A673 (cell line): ENCODE measurements around the gene PJA2. TPM values are rescaled to one million over a fixed set of nuclear protein-coding genes. Genes with fewer than 3 reads are reported as not detected.

Source experiments
- BruUV-seq: library from RNA; stranded (reverse); fragments of 400-500 nt; replicated peaks from 2 replicates; lab custom pipeline; 2021; lab: Mats Ljungman, UMichigan
- CTCF ChIA-PET: fragments of 300-600 bp; sonication (Branson Sonifier 250); formaldehyde crosslinking; loops from one replicate; lab custom pipeline; 2022; ENCODE audit warnings: antibody characterized with exemption; lab: Charles Lee
- POLR2A ChIA-PET: fragments of 300-600 bp; sonication (Branson Sonifier 250); formaldehyde crosslinking; loops from one replicate; lab custom pipeline; 2022; ENCODE audit warnings: antibody characterized with exemption; ENCODE audit not compliant: low non-redundant PET; lab: Charles Lee
- DNase-seq: peaks from one replicate; pipeline ENCODE4 v3.0.0-alpha.2; 2015; ENCODE audit warnings: low spot score
- H3K27ac ChIP-seq: fragments of 200-600 bp; sonication (generic); 2 replicates; pipeline ENCODE4 v1.5.1; 2016; ENCODE audit warnings: mixed run types, low read depth, mild to moderate bottlenecking, mixed read lengths, antibody characterized with exemption, low read length; ENCODE audit not compliant: poor library complexity, severe bottlenecking
- H3K27me3 ChIP-seq: fragments of 200-600 bp; sonication (generic); replicated peaks from 2 replicates; pipeline ENCODE4 v1.6.1; 2017; ENCODE audit warnings: mixed run types, low read depth, mild to moderate bottlenecking, mixed read lengths, antibody characterized with exemption, low read length; ENCODE audit not compliant: insufficient read depth, poor library complexity
- H3K36me3 ChIP-seq: fragments of 200-600 bp; sonication (generic); 2 replicates; pipeline ENCODE4 v1.6.1; 2016; ENCODE audit warnings: mixed run types, mild to moderate bottlenecking, mixed read lengths, antibody characterized with exemption, low read length; ENCODE audit not compliant: insufficient read depth, poor library complexity, severe bottlenecking
- H3K4me1 ChIP-seq: fragments of 200-600 bp; sonication (generic); 2 replicates; pipeline ENCODE4 v1.6.1; 2017; ENCODE audit warnings: mixed run types, mild to moderate bottlenecking, mixed read lengths, antibody characterized with exemption, low read length; ENCODE audit not compliant: insufficient read depth, poor library complexity, severe bottlenecking
- H3K4me3 ChIP-seq: fragments of 200-600 bp; sonication (generic); 2 replicates; pipeline ENCODE4 v1.5.1; 2016; ENCODE audit warnings: low read depth, mixed run types, mild to moderate bottlenecking, mixed read lengths, low read length; ENCODE audit not compliant: poor library complexity, severe bottlenecking
- H3K9me3 ChIP-seq: fragments of 200-600 bp; sonication (generic); 2 replicates; pipeline ENCODE4 v1.6.1; 2016; ENCODE audit warnings: mixed run types, low read depth, mild to moderate bottlenecking, mixed read lengths, antibody characterized with exemption, low read length; ENCODE audit not compliant: poor library complexity, severe bottlenecking
- CTCF ChIP-seq: fragments of 300-800, 200-600 bp; sonication (generic); conservative IDR thresholded peaks from 2 replicates; pipeline ENCODE4 v1.5.1; 2017; ENCODE audit warnings: low read depth, mild to moderate bottlenecking, antibody characterized with exemption, low read length, moderate library complexity, mixed read lengths
- EZH2 ChIP-seq: fragments of 200-600 bp; sonication (generic); IDR thresholded peaks from 2 replicates; pipeline ENCODE4 v1.6.1; 2017; ENCODE audit warnings: borderline replicate concordance, low read depth, mild to moderate bottlenecking, mixed read lengths, antibody characterized with exemption, low read length; ENCODE audit not compliant: poor library complexity, severe bottlenecking
- intact Hi-C: fragments of 100-400 bp; cut with micrococcal nuclease; formaldehyde crosslinking; loops from one replicate; pipeline ENCODE4 v1.10.0; 2022; ENCODE audit not compliant: unreplicated experiment
- total RNA-seq: library from RNA; stranded (reverse); gene quantifications from 2 replicates; pipeline ENCODE4 v1.2.3, GENCODE V29; 2021

Gene PJA2
- total RNA-seq, 1 experiment from 2014 or later, result 47.3 TPM

- no peak overlapping the region for H3K4me3 ChIP-seq
- intact Hi-C loops, result no loop called here
- H3K27ac ChIP-seq, result no peak overlapping the region
- POLR2A ChIA-PET, result no interaction called here
- CTCF ChIA-PET, result no interaction called here
- no peak for TF ChIP-seq EZH2
- no peak for DNase-seq
- no peaks in the 10 kb centered on the region for H3K9me3 ChIP-seq
- no peaks in the 10 kb centered on the region for H3K4me1 ChIP-seq
- no peaks in the 10 kb centered on the region for H3K27me3 ChIP-seq
- no TSS peak for BruUV-seq
- H3K36me3 ChIP-seq, result no peaks in the 10 kb centered on the region
Measured at GRCh38 chr5:109322694-109323093, 87.1 kb downstream of the PJA2 start.

GRCh38 chr5:109319351-109319750, 90.4 kb downstream of the PJA2 start:
- no peak for DNase-seq
- Histone ChIP-seq H3K27ac (no peak overlapping the region), H3K27me3 (no peaks in the 10 kb centered on the region), H3K9me3 (no peaks in the 10 kb centered on the region), H3K4me3 (no peak overlapping the region), H3K36me3 (no peaks in the 10 kb centered on the region), H3K4me1 (no peaks in the 10 kb centered on the region)
- CTCF ChIA-PET, result no interaction called here
- TF ChIP-seq EZH2 (no peak), CTCF (no peak)
- POLR2A ChIA-PET, result no interaction called here
- BruUV-seq, result no TSS peak
- intact Hi-C loops, result no loop called here

- Histone ChIP-seq H3K9me3 (no peaks in the 10 kb centered on the region), H3K4me1 (no peaks in the 10 kb centered on the region), H3K36me3 (no peaks in the 10 kb centered on the region), H3K27ac (no peak overlapping the region), H3K4me3 (no peak overlapping the region), H3K27me3 (no peaks in the 10 kb centered on the region)
- DNase-seq, result no peak
- POLR2A ChIA-PET, result no interaction called here
- TF ChIP-seq EZH2, result no peak
- no peak for TF ChIP-seq CTCF
- intact Hi-C loops, result no loop called here
- no TSS peak for BruUV-seq
- CTCF ChIA-PET, result no interaction called here
Measured at GRCh38 chr5:109318455-109319108, 91.2 kb downstream of the PJA2 start.

GRCh38 chr5:109316634-109317033, 93.1 kb downstream of the PJA2 start:
- CTCF ChIA-PET, result no interaction called here
- no peaks in the 10 kb centered on the region for H3K9me3 ChIP-seq
- H3K27ac ChIP-seq, result no peak overlapping the region
- no peaks in the 10 kb centered on the region for H3K27me3 ChIP-seq
- H3K4me1 ChIP-seq, result no peaks in the 10 kb centered on the region
- POLR2A ChIA-PET, result no interaction called here
- H3K4me3 ChIP-seq, result no peak overlapping the region
- TF ChIP-seq EZH2 (no peak), CTCF (no peak)
- BruUV-seq, result no TSS peak
- intact Hi-C loops, result no loop called here
- H3K36me3 ChIP-seq, result no peaks in the 10 kb centered on the region
- no peak for DNase-seq
